ENCODE measurements around the gene TSPYL1. TPM values are rescaled to one million over a fixed set of nuclear protein-coding genes. Genes with fewer than 3 reads are reported as not detected.

Gene TSPYL1
- total and polyA plus RNA-seq, 4 donors: 25.1 to 39.8 (median 30.2) TPM

DNA sequence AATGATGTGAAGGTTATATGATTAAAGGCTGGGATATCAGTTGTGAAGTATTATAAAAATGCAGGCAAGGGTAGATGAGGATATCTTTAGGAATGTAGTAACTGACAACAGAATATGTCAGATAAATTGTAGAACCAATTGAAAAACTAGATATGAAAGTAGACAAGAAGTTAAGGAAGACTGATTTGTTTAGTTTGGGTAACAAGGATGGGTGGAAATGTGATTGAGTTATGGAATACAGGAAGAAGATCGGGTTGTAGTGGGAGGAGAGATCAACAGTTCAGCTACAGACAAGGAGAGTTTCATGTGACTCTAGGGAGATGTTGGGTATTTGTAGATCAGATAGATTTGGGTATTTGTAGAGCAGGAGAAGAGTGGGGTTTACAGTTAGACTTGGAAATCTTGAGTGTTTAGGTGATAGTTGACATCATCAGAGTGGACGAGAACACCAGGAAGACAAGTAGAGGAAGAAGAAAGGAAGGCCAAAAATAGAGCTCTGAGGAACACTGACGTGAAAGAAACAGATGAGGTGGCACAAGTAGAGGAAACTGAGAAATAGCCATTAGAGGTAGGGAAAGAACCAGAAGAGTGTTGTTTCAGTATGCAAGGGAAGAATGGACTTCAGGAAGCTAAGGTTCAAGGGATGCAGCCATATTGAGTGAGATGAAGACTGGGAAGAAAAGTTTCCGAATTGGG is 12.1 kb upstream of the TSPYL1 start (continued):
- TF ChIP-seq ZBTB33 (IDR thresholded peaks at IDR 0.05): no peak
- no peak for TF ChIP-seq SP1 (IDR thresholded peaks at IDR 0.05)

DNA sequence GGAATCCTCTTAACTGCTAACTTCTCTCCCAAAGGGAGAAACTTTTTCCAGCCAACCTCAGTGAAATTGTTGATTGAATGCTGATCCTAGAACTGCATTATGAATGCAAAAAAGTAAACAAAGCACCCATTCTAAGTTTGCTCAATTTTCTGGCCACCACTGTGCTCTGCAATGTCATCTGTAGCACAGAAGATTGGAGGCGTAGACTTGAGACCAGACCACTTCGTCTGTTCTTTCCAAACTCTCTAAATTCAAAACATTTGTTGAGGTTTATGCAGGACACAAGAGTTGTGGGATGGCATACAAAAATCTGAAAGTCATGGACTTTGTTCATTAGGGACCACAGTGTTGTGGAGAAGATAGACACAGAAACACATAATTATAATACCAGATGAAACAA is 11.1 kb upstream of the TSPYL1 start:
- no peak for DNase-seq (ENCODE audit: low spot score)
- H3K4me1 ChIP-seq (ENCODE audit: control insufficient read depth in 4 of 4, insufficient read depth in 4 of 4, low read length in 3 of 4): no peaks in the 10 kb centered on the region
- no peaks in the 10 kb centered on the region for H3K27me3 ChIP-seq (ENCODE audit: control insufficient read depth in 4 of 4, insufficient read depth in 4 of 4, low read length in 3 of 4)
- no peak overlapping the region for H3K4me3 ChIP-seq (ENCODE audit: low read depth in 1 of 3, low read length in 3 of 3)
- no peak overlapping the region for H3K9ac ChIP-seq (ENCODE audit: low read depth in 1 of 2, low read length in 2 of 2)
- H3K9me3 ChIP-seq (ENCODE audit: control insufficient read depth in 4 of 4, low read length in 3 of 4): no peaks in the 10 kb centered on the region
- TF ChIP-seq SP1 (IDR thresholded peaks at IDR 0.05) (no peak), GABPA (IDR thresholded peaks at IDR 0.05 in 1 of 2, conservative IDR thresholded peaks at IDR 0.05 in 1 of 2) (no peak), FOXA1 (IDR thresholded peaks at IDR 0.05) (no peak), TAF1 (conservative IDR thresholded peaks at IDR 0.05) (no peak), FOXA2 (IDR thresholded peaks at IDR 0.05) (no peak), RAD21 (IDR thresholded peaks at IDR 0.05) (no peak), RXRA (IDR thresholded peaks at IDR 0.05) (no peak), JUND (IDR thresholded peaks at IDR 0.05) (no peak), REST (IDR thresholded peaks at IDR 0.05) (no peak), ATF3 (IDR thresholded peaks at IDR 0.05) (no peak), YY1 (IDR thresholded peaks at IDR 0.05) (no peak), ZBTB33 (IDR thresholded peaks at IDR 0.05) (no peak), EGR1 (IDR thresholded peaks at IDR 0.05; ENCODE audit: low read depth in 2 of 2) (no peak), HNF4G (IDR thresholded peaks at IDR 0.05) (no peak), NR2F2 (IDR thresholded peaks at IDR 0.05) (no peak), HNF4A (conservative IDR thresholded peaks at IDR 0.05) (no peak)
- TF ChIP-seq, protein P1, sequence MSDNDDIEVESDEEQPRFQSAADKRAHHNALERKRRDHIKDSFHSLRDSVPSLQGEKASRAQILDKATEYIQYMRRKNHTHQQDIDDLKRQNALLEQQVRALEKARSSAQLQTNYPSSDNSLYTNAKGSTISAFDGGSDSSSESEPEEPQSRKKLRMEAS (IDR thresholded peaks at IDR 0.05): no peak
- TF ChIP-seq, protein P2, sequence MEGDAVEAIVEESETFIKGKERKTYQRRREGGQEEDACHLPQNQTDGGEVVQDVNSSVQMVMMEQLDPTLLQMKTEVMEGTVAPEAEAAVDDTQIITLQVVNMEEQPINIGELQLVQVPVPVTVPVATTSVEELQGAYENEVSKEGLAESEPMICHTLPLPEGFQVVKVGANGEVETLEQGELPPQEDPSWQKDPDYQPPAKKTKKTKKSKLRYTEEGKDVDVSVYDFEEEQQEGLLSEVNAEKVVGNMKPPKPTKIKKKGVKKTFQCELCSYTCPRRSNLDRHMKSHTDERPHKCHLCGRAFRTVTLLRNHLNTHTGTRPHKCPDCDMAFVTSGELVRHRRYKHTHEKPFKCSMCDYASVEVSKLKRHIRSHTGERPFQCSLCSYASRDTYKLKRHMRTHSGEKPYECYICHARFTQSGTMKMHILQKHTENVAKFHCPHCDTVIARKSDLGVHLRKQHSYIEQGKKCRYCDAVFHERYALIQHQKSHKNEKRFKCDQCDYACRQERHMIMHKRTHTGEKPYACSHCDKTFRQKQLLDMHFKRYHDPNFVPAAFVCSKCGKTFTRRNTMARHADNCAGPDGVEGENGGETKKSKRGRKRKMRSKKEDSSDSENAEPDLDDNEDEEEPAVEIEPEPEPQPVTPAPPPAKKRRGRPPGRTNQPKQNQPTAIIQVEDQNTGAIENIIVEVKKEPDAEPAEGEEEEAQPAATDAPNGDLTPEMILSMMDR (IDR thresholded peaks at IDR 0.05; ENCODE audit: low read depth, low read length, missing input control): no peak
- H3K36me3 ChIP-seq (ENCODE audit: control insufficient read depth in 4 of 4, insufficient read depth in 3 of 4, low read depth in 1 of 4, low read length in 3 of 4): no peaks in the 10 kb centered on the region
- WGBS: 88% methylated on average over 2 of the region's 2 CpGs
- no peak overlapping the region for H3K27ac ChIP-seq (ENCODE audit: low read depth in 1 of 2, low read length in 2 of 2)

Measured in liver (tissue), 9 donors.